ENCODE measurements around the gene INPP5J. TPM values are rescaled to one million over a fixed set of nuclear protein-coding genes. Genes with fewer than 3 reads are reported as not detected.

INPP5J gene
- total and polyA plus RNA-seq, 9 of the 15 experiments (the other 6 are each of a cell fraction or from before 2014, with no cell fraction given), result 0.10 to 6.3 (median 4.8) TPM

- no peak for TF ChIP-seq MITF (IDR thresholded peaks at IDR 0.05)
- TF ChIP-seq SLC30A9 (CRISPR knock-in tag; IDR thresholded peaks at IDR 0.05), result no peak
- no peak for TF ChIP-seq MAZ (CRISPR knock-in tag; conservative IDR thresholded peaks at IDR 0.05 in 1 of 2, IDR thresholded peaks at IDR 0.05 in 1 of 2)
- no peak for TF ChIP-seq BDP1 (IDR thresholded peaks at IDR 0.05; ENCODE audit: insufficient read depth, insufficient read length)
- TF ChIP-seq ZNF655 (CRISPR knock-in tag; IDR thresholded peaks at IDR 0.05), result no peak
- TF ChIP-seq CREB5 (CRISPR knock-in tag; IDR thresholded peaks at IDR 0.05), result no peak
- TF ChIP-seq ZBTB49 (CRISPR knock-in tag; IDR thresholded peaks at IDR 0.05; ENCODE audit: borderline replicate concordance), result no peak
- TF ChIP-seq ELF4 (CRISPR knock-in tag; IDR thresholded peaks at IDR 0.05), result no peak
- TF ChIP-seq CTCF (IDR thresholded peaks at IDR 0.05 in 2 of 3, conservative IDR thresholded peaks at IDR 0.05 in 1 of 3; ENCODE audit: insufficient read depth in 2 of 3, low read depth in 1 of 3, low read length in 3 of 3), result no peak
Measured at GRCh38 chr22:31124811-31125465, 2.2 kb downstream of the INPP5J start (continued).
